ENCODE data around the gene PHF20.
"Not testable (repeated sequence)": the region's sequence is repeated elsewhere in the genome, so short reads cannot be mapped to it uniquely, and the experiment has no call there.

Gene PHF20

GRCh38 chr20:35985806-35986205 is 214.0 kb downstream of the PHF20 start:
- DNase-seq, result no peak

GRCh38 chr20:35988910-35989463 is 217.2 kb downstream of the PHF20 start:
- DNase-seq, result no peak

GRCh38 chr20:35991142-35991771 is 219.4 kb downstream of the PHF20 start:
- DNase-seq, result peak; percentile 6

GRCh38 chr20:35992713-35993335 is 221.0 kb downstream of the PHF20 start:
- DNase-seq, result peak; percentile 40

GRCh38 chr20:35994994-35995453 is 223.2 kb downstream of the PHF20 start:
- DNase-seq, result peak; percentile 87

- DNase-seq, result not testable (repeated sequence)
Measured at GRCh38 chr20:35996492-35996891, 224.7 kb downstream of the PHF20 start.

All from stimulated activated CD4-positive, alpha-beta T cell treated with anti-CD3 and anti-CD28 coated beads, Interleukin-15, amount 100 ng/mL, for 24 hours (primary cell).